ENCODE results near the gene ALDOB. TPM values are rescaled to one million over a fixed set of nuclear protein-coding genes. Genes with fewer than 3 reads are reported as not detected.

ALDOB gene
- total RNA-seq, 1 experiment from 2014 or later: not detected

DNA sequence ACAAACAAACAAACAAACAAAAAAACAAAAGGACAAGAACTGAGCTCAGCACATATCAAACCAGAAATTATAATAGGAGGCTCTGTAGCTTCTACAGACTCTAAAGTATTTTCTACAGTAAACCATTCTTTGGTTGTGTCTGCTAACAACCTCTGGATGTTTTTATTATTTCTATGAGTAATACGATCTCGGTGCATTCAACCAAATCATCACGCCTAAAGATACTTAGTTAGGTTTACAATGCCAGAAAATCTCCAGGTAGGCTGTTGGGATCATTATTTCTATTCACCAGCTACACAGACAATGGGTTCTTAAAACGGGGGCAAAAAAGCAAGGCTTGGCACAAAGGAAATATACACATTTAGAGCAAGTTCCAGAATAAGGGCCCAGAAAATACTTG, 41.6 kb upstream of the ALDOB start:
- no peaks in the 10 kb centered on the region for H4K20me1 ChIP-seq (ENCODE audit: insufficient read depth, low read depth, low read length)
- DNase-seq: no peak
- no peaks in the 10 kb centered on the region for H3K9me3 ChIP-seq (ENCODE audit: low read length)
- H3K36me3 ChIP-seq (ENCODE audit: insufficient read depth, low read length): no peaks in the 10 kb centered on the region
- no peaks in the 10 kb centered on the region for H3K27me3 ChIP-seq (ENCODE audit: low read length)
- H3K4me2 ChIP-seq (ENCODE audit: low read depth, low read length, poor library complexity, severe bottlenecking): no peak overlapping the region
- no peaks in the 10 kb centered on the region for H3K79me2 ChIP-seq (ENCODE audit: low read length)
- H3K4me1 ChIP-seq (ENCODE audit: low read length): no peaks in the 10 kb centered on the region
- H3K9ac ChIP-seq (ENCODE audit: low read length): no peak overlapping the region
- no peak overlapping the region for H3K27ac ChIP-seq (ENCODE audit: low read length)
- H2AFZ ChIP-seq (ENCODE audit: low read length): no peak overlapping the region
- no peak overlapping the region for H3K4me3 ChIP-seq (ENCODE audit: low read length)
- no peaks in the 10 kb centered on the region for H3K9me2 ChIP-seq (replicated peaks; ENCODE audit: insufficient read depth, low read length)

DNA sequence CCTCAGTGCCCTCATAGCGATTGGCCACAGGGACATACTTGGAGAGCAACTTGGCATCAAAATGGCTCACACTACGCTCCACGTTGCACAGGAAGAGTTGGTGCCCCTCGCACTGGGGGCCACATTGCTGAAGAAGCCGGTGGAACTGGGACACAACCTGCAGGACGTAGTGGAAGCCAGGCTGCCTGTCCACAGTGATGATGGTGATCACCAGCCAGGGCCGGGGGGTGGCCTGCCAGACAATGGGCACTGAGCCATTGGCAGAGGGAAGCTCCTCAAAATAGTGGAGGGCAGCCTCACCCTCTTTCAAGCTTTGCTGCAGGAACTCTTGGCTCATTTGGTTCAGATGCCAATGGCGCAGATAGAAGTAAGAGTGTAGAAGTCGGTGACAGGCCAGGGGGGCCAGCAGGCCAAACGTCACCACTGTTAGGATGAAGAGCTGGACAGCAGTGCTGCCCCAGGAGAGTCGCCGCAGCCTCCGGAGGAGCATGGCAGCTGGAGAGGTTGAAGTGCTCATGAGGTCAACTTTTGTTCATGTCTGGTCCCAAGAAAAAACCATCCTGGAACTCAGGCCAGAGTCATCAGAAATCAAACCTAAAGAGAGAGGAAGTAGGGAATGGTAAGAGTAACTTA, 41.1 kb upstream of the ALDOB start:
- Histone ChIP-seq H3K4me3 (ENCODE audit: low read length) (no peak overlapping the region), H2AFZ (ENCODE audit: low read length) (no peak overlapping the region), H3K4me2 (ENCODE audit: low read depth, low read length, poor library complexity, severe bottlenecking) (no peak overlapping the region), H3K36me3 (ENCODE audit: insufficient read depth, low read length) (no peaks in the 10 kb centered on the region), H3K9me2 (replicated peaks; ENCODE audit: insufficient read depth, low read length) (no peaks in the 10 kb centered on the region), H3K9ac (ENCODE audit: low read length) (no peak overlapping the region), H4K20me1 (ENCODE audit: insufficient read depth, low read depth, low read length) (no peaks in the 10 kb centered on the region), H3K27ac (ENCODE audit: low read length) (no peak overlapping the region), H3K79me2 (ENCODE audit: low read length) (no peaks in the 10 kb centered on the region), H3K4me1 (ENCODE audit: low read length) (no peaks in the 10 kb centered on the region), H3K9me3 (ENCODE audit: low read length) (no peaks in the 10 kb centered on the region), H3K27me3 (ENCODE audit: low read length) (no peaks in the 10 kb centered on the region)
- no peak for DNase-seq

DNA sequence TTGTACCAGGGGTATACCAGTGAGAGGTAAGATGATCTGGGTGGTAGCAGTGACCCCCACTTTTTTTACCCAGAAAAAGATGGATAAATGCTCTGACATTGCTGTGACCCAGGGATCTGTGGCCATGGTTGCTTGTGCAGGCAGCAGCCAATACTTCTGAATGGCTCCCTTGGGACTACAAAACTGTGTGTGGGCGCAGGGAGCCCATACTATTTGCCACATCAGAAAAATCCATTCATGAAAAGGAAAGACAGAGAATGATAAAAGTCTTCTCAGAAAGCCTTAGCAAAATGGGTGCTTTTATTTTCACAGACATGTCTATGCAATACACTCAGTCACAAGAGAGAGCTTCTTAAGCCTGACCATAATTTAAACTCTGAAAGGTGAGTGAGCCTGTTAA, 37.3 kb upstream of the ALDOB start:
- no peak for DNase-seq
- H3K9me3 ChIP-seq (ENCODE audit: low read length): no peaks in the 10 kb centered on the region
- H3K36me3 ChIP-seq (ENCODE audit: insufficient read depth, low read length): no peaks in the 10 kb centered on the region
- no peaks in the 10 kb centered on the region for H4K20me1 ChIP-seq (ENCODE audit: insufficient read depth, low read depth, low read length)
- H3K4me1 ChIP-seq (ENCODE audit: low read length): no peaks in the 10 kb centered on the region
- no peak overlapping the region for H3K4me2 ChIP-seq (ENCODE audit: low read depth, low read length, poor library complexity, severe bottlenecking)
- no peak overlapping the region for H2AFZ ChIP-seq (ENCODE audit: low read length)
- no peak overlapping the region for H3K27ac ChIP-seq (ENCODE audit: low read length)
- no peaks in the 10 kb centered on the region for H3K9me2 ChIP-seq (replicated peaks; ENCODE audit: insufficient read depth, low read length)
- H3K27me3 ChIP-seq (ENCODE audit: low read length): no peaks in the 10 kb centered on the region
- H3K4me3 ChIP-seq (ENCODE audit: low read length): no peak overlapping the region
- no peaks in the 10 kb centered on the region for H3K79me2 ChIP-seq (ENCODE audit: low read length)
- H3K9ac ChIP-seq (ENCODE audit: low read length): no peak overlapping the region

- no peak overlapping the region for H3K9ac ChIP-seq (ENCODE audit: low read length)
- no peak overlapping the region for H3K4me3 ChIP-seq (ENCODE audit: low read length)
- H3K36me3 ChIP-seq (ENCODE audit: insufficient read depth, low read length): no peaks in the 10 kb centered on the region
- H3K79me2 ChIP-seq (ENCODE audit: low read length): no peaks in the 10 kb centered on the region
- no peaks in the 10 kb centered on the region for H4K20me1 ChIP-seq (ENCODE audit: insufficient read depth, low read depth, low read length)
- no peaks in the 10 kb centered on the region for H3K4me1 ChIP-seq (ENCODE audit: low read length)
- no peaks in the 10 kb centered on the region for H3K9me2 ChIP-seq (replicated peaks; ENCODE audit: insufficient read depth, low read length)
- no peak overlapping the region for H3K27ac ChIP-seq (ENCODE audit: low read length)
- H3K4me2 ChIP-seq (ENCODE audit: low read depth, low read length, poor library complexity, severe bottlenecking): no peak overlapping the region
- H2AFZ ChIP-seq (ENCODE audit: low read length): no peak overlapping the region
- no peak for DNase-seq
- no peaks in the 10 kb centered on the region for H3K27me3 ChIP-seq (ENCODE audit: low read length)
- no peaks in the 10 kb centered on the region for H3K9me3 ChIP-seq (ENCODE audit: low read length)
Measured at GRCh38 chr9:101470929-101471328, 35.4 kb upstream of the ALDOB start.

DNA sequence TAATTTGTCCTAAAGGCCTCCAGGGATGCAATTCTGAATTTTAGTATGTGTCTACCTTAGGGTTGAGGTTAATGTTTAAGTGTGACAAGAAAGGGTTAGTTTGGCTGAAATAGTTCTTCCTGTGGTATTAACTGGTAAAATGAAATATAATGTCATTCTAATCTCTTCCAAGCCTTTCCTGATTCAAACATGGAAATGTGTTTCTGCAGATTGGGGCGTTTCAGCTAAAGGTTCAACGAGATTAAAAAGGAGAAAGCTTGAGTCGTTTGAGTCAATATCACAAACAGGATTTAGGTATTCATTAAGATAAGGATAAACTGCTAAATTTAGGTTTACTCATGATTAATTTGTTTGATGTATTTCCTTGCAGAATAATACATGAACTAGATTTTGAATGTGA, 34.4 kb upstream of the ALDOB start:
- no peak overlapping the region for H3K27ac ChIP-seq (ENCODE audit: low read length)
- H2AFZ ChIP-seq (ENCODE audit: low read length): no peak overlapping the region
- H3K79me2 ChIP-seq (ENCODE audit: low read length): no peaks in the 10 kb centered on the region
- no peaks in the 10 kb centered on the region for H3K4me1 ChIP-seq (ENCODE audit: low read length)
- H3K9me2 ChIP-seq (replicated peaks; ENCODE audit: insufficient read depth, low read length): no peaks in the 10 kb centered on the region
- no peak overlapping the region for H3K4me3 ChIP-seq (ENCODE audit: low read length)
- no peaks in the 10 kb centered on the region for H3K27me3 ChIP-seq (ENCODE audit: low read length)
- H3K9ac ChIP-seq (ENCODE audit: low read length): no peak overlapping the region
- H3K36me3 ChIP-seq (ENCODE audit: insufficient read depth, low read length): no peaks in the 10 kb centered on the region
- DNase-seq: no peak
- no peaks in the 10 kb centered on the region for H4K20me1 ChIP-seq (ENCODE audit: insufficient read depth, low read depth, low read length)
- H3K4me2 ChIP-seq (ENCODE audit: low read depth, low read length, poor library complexity, severe bottlenecking): no peak overlapping the region
- H3K9me3 ChIP-seq (ENCODE audit: low read length): no peaks in the 10 kb centered on the region

GRCh38 chr9:101469026-101469425, 33.5 kb upstream of the ALDOB start:
- no peaks in the 10 kb centered on the region for H4K20me1 ChIP-seq (ENCODE audit: insufficient read depth, low read depth, low read length)
- H3K79me2 ChIP-seq (ENCODE audit: low read length): no peaks in the 10 kb centered on the region
- H3K9me3 ChIP-seq (ENCODE audit: low read length): no peaks in the 10 kb centered on the region
- H3K27ac ChIP-seq (ENCODE audit: low read length): no peak overlapping the region
- no peaks in the 10 kb centered on the region for H3K27me3 ChIP-seq (ENCODE audit: low read length)
- H3K4me2 ChIP-seq (ENCODE audit: low read depth, low read length, poor library complexity, severe bottlenecking): no peak overlapping the region
- H3K4me3 ChIP-seq (ENCODE audit: low read length): no peak overlapping the region
- H3K9ac ChIP-seq (ENCODE audit: low read length): no peak overlapping the region
- H3K9me2 ChIP-seq (replicated peaks; ENCODE audit: insufficient read depth, low read length): no peaks in the 10 kb centered on the region
- H3K4me1 ChIP-seq (ENCODE audit: low read length): no peaks in the 10 kb centered on the region
- H3K36me3 ChIP-seq (ENCODE audit: insufficient read depth, low read length): no peaks in the 10 kb centered on the region
- H2AFZ ChIP-seq (ENCODE audit: low read length): no peak overlapping the region
- DNase-seq: no peak

- Histone ChIP-seq H3K79me2 (ENCODE audit: low read length) (no peaks in the 10 kb centered on the region), H3K4me2 (ENCODE audit: low read depth, low read length, poor library complexity, severe bottlenecking) (no peak overlapping the region), H3K9ac (ENCODE audit: low read length) (no peak overlapping the region), H3K9me3 (ENCODE audit: low read length) (no peaks in the 10 kb centered on the region), H3K27ac (ENCODE audit: low read length) (no peak overlapping the region), H3K4me3 (ENCODE audit: low read length) (no peak overlapping the region), H3K4me1 (ENCODE audit: low read length) (no peaks in the 10 kb centered on the region), H3K36me3 (ENCODE audit: insufficient read depth, low read length) (no peaks in the 10 kb centered on the region), H4K20me1 (ENCODE audit: insufficient read depth, low read depth, low read length) (no peaks in the 10 kb centered on the region), H3K27me3 (ENCODE audit: low read length) (no peaks in the 10 kb centered on the region), H3K9me2 (replicated peaks; ENCODE audit: insufficient read depth, low read length) (no peaks in the 10 kb centered on the region), H2AFZ (ENCODE audit: low read length) (no peak overlapping the region)
- no peak for DNase-seq
Measured at GRCh38 chr9:101468116-101468515, 32.5 kb upstream of the ALDOB start.

DNA sequence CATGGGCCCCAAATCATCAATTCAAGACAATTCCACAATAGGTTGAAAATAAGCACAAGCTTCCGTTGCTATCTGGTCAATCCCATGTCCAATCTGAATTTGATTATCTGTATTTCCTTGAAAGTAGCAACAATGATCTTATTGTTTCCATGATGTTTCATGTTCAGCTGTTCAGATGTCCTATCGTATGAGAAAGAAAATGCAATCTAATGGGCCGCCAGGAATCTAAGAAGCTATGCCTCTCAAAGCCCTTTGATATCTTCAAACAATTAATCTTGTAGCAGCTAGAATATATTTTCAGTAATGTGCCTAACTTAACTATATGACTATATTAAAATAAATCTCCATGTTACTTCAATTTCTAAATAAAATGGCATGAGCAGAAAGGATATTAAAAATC, 32.1 kb upstream of the ALDOB start:
- no peaks in the 10 kb centered on the region for H3K4me1 ChIP-seq (ENCODE audit: low read length)
- no peak overlapping the region for H2AFZ ChIP-seq (ENCODE audit: low read length)
- no peaks in the 10 kb centered on the region for H3K36me3 ChIP-seq (ENCODE audit: insufficient read depth, low read length)
- H3K27ac ChIP-seq (ENCODE audit: low read length): no peak overlapping the region
- H4K20me1 ChIP-seq (ENCODE audit: insufficient read depth, low read depth, low read length): no peaks in the 10 kb centered on the region
- H3K9me3 ChIP-seq (ENCODE audit: low read length): no peaks in the 10 kb centered on the region
- no peak overlapping the region for H3K4me3 ChIP-seq (ENCODE audit: low read length)
- H3K9ac ChIP-seq (ENCODE audit: low read length): no peak overlapping the region
- no peak for DNase-seq
- no peaks in the 10 kb centered on the region for H3K27me3 ChIP-seq (ENCODE audit: low read length)
- no peaks in the 10 kb centered on the region for H3K9me2 ChIP-seq (replicated peaks; ENCODE audit: insufficient read depth, low read length)
- no peaks in the 10 kb centered on the region for H3K79me2 ChIP-seq (ENCODE audit: low read length)
- no peak overlapping the region for H3K4me2 ChIP-seq (ENCODE audit: low read depth, low read length, poor library complexity, severe bottlenecking)

GRCh38 chr9:101466863-101467262, 31.3 kb upstream of the ALDOB start:
- Histone ChIP-seq H2AFZ (ENCODE audit: low read length) (no peak overlapping the region), H3K79me2 (ENCODE audit: low read length) (no peaks in the 10 kb centered on the region), H3K9me3 (ENCODE audit: low read length) (no peaks in the 10 kb centered on the region), H3K27me3 (ENCODE audit: low read length) (no peaks in the 10 kb centered on the region), H4K20me1 (ENCODE audit: insufficient read depth, low read depth, low read length) (no peaks in the 10 kb centered on the region), H3K9ac (ENCODE audit: low read length) (no peak overlapping the region), H3K9me2 (replicated peaks; ENCODE audit: insufficient read depth, low read length) (no peaks in the 10 kb centered on the region), H3K4me1 (ENCODE audit: low read length) (no peaks in the 10 kb centered on the region), H3K4me3 (ENCODE audit: low read length) (no peak overlapping the region), H3K36me3 (ENCODE audit: insufficient read depth, low read length) (no peaks in the 10 kb centered on the region), H3K27ac (ENCODE audit: low read length) (no peak overlapping the region), H3K4me2 (ENCODE audit: low read depth, low read length, poor library complexity, severe bottlenecking) (no peak overlapping the region)
- DNase-seq: no peak
